K562 (cell line): ENCODE data around the gene SIRT7. TPM values are rescaled to one million over a fixed set of nuclear protein-coding genes. Genes with fewer than 3 reads are reported as not detected.
A peak's percentile ranks its signal among the peaks of the same experiment; 100 is the strongest.

Experiments used
- CCNT2 ChIP-seq: IDR thresholded peaks from 2 replicates; pipeline ENCODE4 v1.6.1; 2011; ENCODE audit warnings: borderline replicate concordance, low read depth, mild to moderate bottlenecking, moderate library complexity, mixed read lengths, low read length; ENCODE audit not compliant: insufficient read length; ENCODE audit errors: extremely low read depth
- CTBP1 ChIP-seq: fragments of 450-650 bp; IDR thresholded peaks from 2 replicates; pipeline ENCODE4 v1.6.1; 2016; ENCODE audit warnings: borderline replicate concordance
- FOS ChIP-seq: IDR thresholded peaks from 3 replicates; pipeline ENCODE4 v1.6.1; 2011; ENCODE audit not compliant: insufficient read length; ENCODE audit errors: extremely low read depth
- GATAD2B ChIP-seq: fragments of 450-650 bp; IDR thresholded peaks from 2 replicates; pipeline ENCODE4 v1.6.1; 2017; ENCODE audit warnings: mild to moderate bottlenecking, borderline replicate concordance
- MAZ ChIP-seq, 2 experiments: fragments of 450-650 bp in 1 of 2; sonication (generic) in 1 of 2; formaldehyde crosslinking; IDR thresholded peaks in 1 of 2; conservative IDR thresholded peaks in 1 of 2; 2 replicates each; pipeline versions ENCODE4 v1.4.0 to v1.5.0; 2020; ENCODE audit warnings: mild to moderate bottlenecking in 1 of 2, missing genetic modification reagents in 1 of 2
- NONO ChIP-seq, 2 experiments: fragments of 200-400 bp in 1 of 2; fragments of 450-650 bp in 1 of 2; formaldehyde crosslinking in 1 of 2; IDR thresholded peaks; 2 replicates each; pipeline ENCODE4 v1.6.1; 2017; ENCODE audit warnings: low read depth in 2 of 2, mild to moderate bottlenecking in 2 of 2, moderate library complexity in 2 of 2, low read length in 1 of 2
- RUNX1 ChIP-seq: sonication (generic); IDR thresholded peaks from 2 replicates; pipeline ENCODE4 v1.6.1; 2016; ENCODE audit warnings: antibody characterized with exemption, low read depth
- SIRT6 ChIP-seq: IDR thresholded peaks from one replicate; pipeline ENCODE4 v1.6.1; 2012; ENCODE audit warnings: low read depth, mild to moderate bottlenecking, control low read depth, inconsistent platforms, low read length, moderate library complexity
- STAG1 ChIP-seq: sonication (generic); formaldehyde crosslinking; IDR thresholded peaks from 2 replicates; pipeline ENCODE4 v1.5.0; 2020; ENCODE audit warnings: missing genetic modification reagents, borderline replicate concordance
- TCFL5 ChIP-seq: fragments of 250-450 bp; sonication (Bioruptor Pico); conservative IDR thresholded peaks from 2 replicates; pipeline ENCODE4 v1.6.1; 2021; ENCODE audit warnings: mild to moderate bottlenecking, moderate library complexity, matching md5 sums
- ZBTB11 ChIP-seq, 3 experiments: fragments of 200-800 bp in 1 of 3; fragments of 250-450 bp in 1 of 3; fragments of 450-650 bp in 1 of 3; sonication (Bioruptor Pico) in 1 of 3; sonication (Bioruptor generic) in 1 of 3; formaldehyde crosslinking in 1 of 3; IDR thresholded peaks; 2 replicates each; pipeline versions ENCODE4 v1.6.1 to v1.8.0; 2016 to 2022; ENCODE audit warnings: mild to moderate bottlenecking in 2 of 3, missing genetic modification characterization in 2 of 3, missing compliant biosample characterization in 1 of 3, moderate library complexity in 1 of 3
- ZNF124 ChIP-seq: sonication (generic); formaldehyde crosslinking; IDR thresholded peaks from 2 replicates; pipeline ENCODE4 v1.8.1; 2022; ENCODE audit warnings: missing genetic modification reagents
- ZNF280B ChIP-seq: fragments of 250-450 bp; sonication (Bioruptor Pico); IDR thresholded peaks from 2 replicates; pipeline ENCODE4 v1.5.1; 2021; ENCODE audit warnings: mild to moderate bottlenecking
- polyA plus RNA-seq, 8 experiments: library from polyadenylated mRNA; depleted of rRNA in 4 of 8; stranded (reverse) in 5 of 8; unstranded in 3 of 8; fragments of >200 nt; fragmentation: Nextera tagmentation in 2 of 8; fragmentation: Illumina TruSeq in 1 of 8; extraction: Ambion mirVana in 2 of 8; extraction: Trizol in 1 of 8; gene quantifications; 2 replicates each; pipeline versions ENCODE4 v1.2.1 to v1.2.3, GENCODE V29; 2011 to 2014; ENCODE audit warnings: inconsistent platforms in 1 of 8, missing spikeins in 1 of 8
- total RNA-seq, 7 experiments: library from RNA; depleted of rRNA in 6 of 7; stranded (reverse); fragments of >200 nt in 6 of 7; fragmentation: Illumina TruSeq in 2 of 7; extraction: Trizol in 2 of 7; gene quantifications; 2 replicates each; pipeline versions ENCODE4 v1.2.1 to v1.2.3, GENCODE V29; 2011 to 2021; ENCODE audit warnings: low replicate concordance in 1 of 7
- TF ChIP-seq, protein P1 (sequence below): sonication (generic); formaldehyde crosslinking; IDR thresholded peaks from 2 replicates; pipeline ENCODE4 v1.8.0; 2023; ENCODE audit warnings: mild to moderate bottlenecking, missing genetic modification reagents
- TF ChIP-seq, protein P2 (sequence below): fragments of 450-650 bp; IDR thresholded peaks from 2 replicates; pipeline ENCODE4 v1.6.1; 2016; ENCODE audit warnings: antibody characterized with exemption

The SIRT7 gene
- total and polyA plus RNA-seq, 9 of the 15 experiments (the other 6 are each of a cell fraction or from before 2014, with no cell fraction given) = 1.6 to 54.8 (median 20.3) TPM

DNA sequence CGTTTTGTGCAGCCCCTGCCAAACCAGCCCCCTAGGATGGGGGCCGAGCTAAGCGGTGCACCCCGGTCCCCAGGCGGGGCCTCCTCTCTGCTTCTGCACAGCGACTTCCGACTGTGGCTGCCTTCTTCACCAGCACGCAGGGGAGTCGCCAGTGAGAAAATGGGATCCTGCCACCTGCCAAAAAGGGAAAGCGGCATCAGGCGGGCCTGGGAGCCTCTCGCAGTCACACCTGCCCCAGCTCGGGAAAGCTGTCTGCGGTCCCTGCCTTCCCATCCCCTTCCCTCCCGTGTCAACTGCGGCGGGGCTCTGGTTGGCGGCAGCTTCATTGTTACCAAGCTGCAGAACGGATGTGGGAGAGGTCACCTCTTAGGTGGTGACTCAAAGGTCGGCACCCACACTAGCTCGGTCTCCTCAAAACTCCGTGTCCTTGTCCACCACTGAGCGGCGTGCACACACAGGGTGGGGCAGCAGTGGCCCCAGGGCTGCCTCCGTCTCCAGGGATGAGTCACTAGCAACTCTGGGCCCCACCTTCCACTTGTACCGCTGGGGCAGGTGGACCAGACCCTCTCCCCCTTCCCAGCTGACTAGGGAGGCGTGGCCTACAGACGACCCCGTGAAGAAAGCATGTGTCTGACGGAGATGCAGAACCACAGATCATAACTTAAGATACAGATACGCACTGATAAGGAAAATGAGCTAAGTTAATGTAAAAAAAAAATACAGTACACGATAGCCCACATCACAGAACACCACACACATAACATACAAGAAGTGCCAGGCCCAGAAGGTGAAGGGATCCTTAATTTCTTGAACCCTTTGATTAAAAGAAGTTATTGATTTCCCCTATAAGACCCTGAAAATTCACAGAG, 5.3 kb downstream of the SIRT7 start (continued):
- no peak for TF ChIP-seq ZBTB11 (CRISPR knock-in tag; IDR thresholded peaks at IDR 0.05)
- peak; percentile 24 for TF ChIP-seq FOS
- no peak for TF ChIP-seq RUNX1
- peak in 1 of 2 experiments; percentile 10; a peak in 1 of 4 replicates for TF ChIP-seq NONO (IDR thresholded peaks at IDR 0.05; ENCODE audit: low read depth in 2 of 2, low read length in 1 of 2)
- TF ChIP-seq TCFL5 (CRISPR knock-in tag) = no peak
- TF ChIP-seq STAG1 (CRISPR knock-in tag) = no peak; the same call in 1 of the 2 replicates
- TF ChIP-seq CTBP1 = peak; percentile 80; the same call in 1 of the 2 replicates
- no peak for TF ChIP-seq SIRT6
- TF ChIP-seq ZNF124 = no peak
- no peak; the same call in 1 of the 2 replicates for TF ChIP-seq GATAD2B
- no peak for TF ChIP-seq CCNT2
- peak; percentile 61 to 77; a peak in 3 of 4 replicates for TF ChIP-seq MAZ (CRISPR knock-in tag; conservative IDR thresholded peaks at IDR 0.05 in 1 of 2, IDR thresholded peaks at IDR 0.05 in 1 of 2)
- TF ChIP-seq, protein P1, sequence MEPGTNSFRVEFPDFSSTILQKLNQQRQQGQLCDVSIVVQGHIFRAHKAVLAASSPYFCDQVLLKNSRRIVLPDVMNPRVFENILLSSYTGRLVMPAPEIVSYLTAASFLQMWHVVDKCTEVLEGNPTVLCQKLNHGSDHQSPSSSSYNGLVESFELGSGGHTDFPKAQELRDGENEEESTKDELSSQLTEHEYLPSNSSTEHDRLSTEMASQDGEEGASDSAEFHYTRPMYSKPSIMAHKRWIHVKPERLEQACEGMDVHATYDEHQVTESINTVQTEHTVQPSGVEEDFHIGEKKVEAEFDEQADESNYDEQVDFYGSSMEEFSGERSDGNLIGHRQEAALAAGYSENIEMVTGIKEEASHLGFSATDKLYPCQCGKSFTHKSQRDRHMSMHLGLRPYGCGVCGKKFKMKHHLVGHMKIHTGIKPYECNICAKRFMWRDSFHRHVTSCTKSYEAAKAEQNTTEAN = no peak
- TF ChIP-seq ZNF280B (CRISPR knock-in tag) = no peak
- TF ChIP-seq, protein P2, sequence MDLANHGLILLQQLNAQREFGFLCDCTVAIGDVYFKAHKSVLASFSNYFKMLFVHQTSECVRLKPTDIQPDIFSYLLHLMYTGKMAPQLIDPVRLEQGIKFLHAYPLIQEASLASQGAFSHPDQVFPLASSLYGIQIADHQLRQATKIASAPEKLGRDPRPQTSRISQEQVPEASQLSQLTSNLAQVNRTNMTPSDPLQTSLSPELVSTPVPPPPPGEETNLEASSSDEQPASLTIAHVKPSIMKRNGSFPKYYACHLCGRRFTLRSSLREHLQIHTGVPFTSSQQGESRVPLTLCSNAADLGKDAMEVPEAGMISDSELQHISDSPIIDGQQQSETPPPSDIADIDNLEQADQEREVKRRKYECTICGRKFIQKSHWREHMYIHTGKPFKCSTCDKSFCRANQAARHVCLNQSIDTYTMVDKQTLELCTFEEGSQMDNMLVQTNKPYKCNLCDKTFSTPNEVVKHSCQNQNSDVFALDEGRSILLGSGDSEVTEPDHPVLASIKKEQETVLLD = peak; percentile 62; the same call in 1 of the 2 replicates
